Hepatocyte (in vitro differentiated cells): ENCODE measurements around the gene JDP2.

Experiments used
- EZH2 ChIP-seq: fragments of 200-600 bp; sonication (generic); IDR thresholded peaks from 2 replicates; pipeline ENCODE4 v1.6.1; 2016; ENCODE audit warnings: antibody characterized with exemption, mild to moderate bottlenecking, borderline replicate concordance
- TF ChIP-seq, protein P1 (sequence below): fragments of 200-600 bp; sonication (generic); IDR thresholded peaks from 2 replicates; pipeline ENCODE4 v1.5.1; 2016; ENCODE audit warnings: antibody characterized with exemption, mild to moderate bottlenecking; ENCODE audit not compliant: poor library complexity

- TF ChIP-seq, protein P1, sequence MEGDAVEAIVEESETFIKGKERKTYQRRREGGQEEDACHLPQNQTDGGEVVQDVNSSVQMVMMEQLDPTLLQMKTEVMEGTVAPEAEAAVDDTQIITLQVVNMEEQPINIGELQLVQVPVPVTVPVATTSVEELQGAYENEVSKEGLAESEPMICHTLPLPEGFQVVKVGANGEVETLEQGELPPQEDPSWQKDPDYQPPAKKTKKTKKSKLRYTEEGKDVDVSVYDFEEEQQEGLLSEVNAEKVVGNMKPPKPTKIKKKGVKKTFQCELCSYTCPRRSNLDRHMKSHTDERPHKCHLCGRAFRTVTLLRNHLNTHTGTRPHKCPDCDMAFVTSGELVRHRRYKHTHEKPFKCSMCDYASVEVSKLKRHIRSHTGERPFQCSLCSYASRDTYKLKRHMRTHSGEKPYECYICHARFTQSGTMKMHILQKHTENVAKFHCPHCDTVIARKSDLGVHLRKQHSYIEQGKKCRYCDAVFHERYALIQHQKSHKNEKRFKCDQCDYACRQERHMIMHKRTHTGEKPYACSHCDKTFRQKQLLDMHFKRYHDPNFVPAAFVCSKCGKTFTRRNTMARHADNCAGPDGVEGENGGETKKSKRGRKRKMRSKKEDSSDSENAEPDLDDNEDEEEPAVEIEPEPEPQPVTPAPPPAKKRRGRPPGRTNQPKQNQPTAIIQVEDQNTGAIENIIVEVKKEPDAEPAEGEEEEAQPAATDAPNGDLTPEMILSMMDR = no peak
- no peak for TF ChIP-seq EZH2
These were observed 48.4 kb upstream of the JDP2 start for GRCh38 chr14:75379246-75379929.
